ENCODE data around the gene GJD3. TPM values are rescaled to one million over a fixed set of nuclear protein-coding genes. Genes with fewer than 3 reads are reported as not detected.

Gene GJD3
- total RNA-seq, 4 donors from 2014 or later = 0.98 to 1.2 TPM; not detected in 2

GRCh38 chr17:40313668-40314583, 50.6 kb downstream of the GJD3 start:
- ATAC-seq = no peak

More at GRCh38 chr17:40313668-40314583, 50.6 kb downstream of the GJD3 start:
- Histone ChIP-seq H3K4me1 (peaks cover 85 to 89% of the 10 kb centered on the region in 2 donors), H3K36me3 (no peaks in the 10 kb centered on the region), H3K27ac (peak overlapping the region; percentile 95 to 100 (median 98)), H3K4me3 (no peak overlapping the region), H3K27me3 (no peaks in the 10 kb centered on the region), H3K9me3 (no peaks in the 10 kb centered on the region)
- intact Hi-C loops (cut with DNase I; ENCODE audit: low total_unique reads) = loop anchor here (10.0 kb wide), 1 partner anchor 299 kb away; the partner anchor contains the start of gene CSF3
- in situ Hi-C loops (cut with MboI; ENCODE audit: low sequenced_read_pairs in 4 of 4) = no loop called here
- TF ChIP-seq POLR2A (IDR thresholded peaks at IDR 0.05) (no peak), CTCF (IDR thresholded peaks at IDR 0.05 in 4 of 5, conservative IDR thresholded peaks at IDR 0.05 in 1 of 5) (no peak)
- DNase-seq = peak in 1 of 2 donors; percentile 68

Other genes with a start within 250 kb of the GJD3 start
- gene MSL1, start 242.8 kb downstream of the GJD3 start, total RNA-seq = 10 to 100 TPM; 75.7 to 96.3 (median 85.9) TPM
- 10 to 100 TPM; 35.8 to 41.3 (median 39.8) TPM for gene CASC3, start 224.2 kb downstream of the GJD3 start, total RNA-seq
- 1 to 10 TPM; 1.8 to 5.8 (median 5.2) TPM for gene RAPGEFL1, start 187.3 kb downstream of the GJD3 start, total RNA-seq
- gene WIPF2, start 145.4 kb downstream of the GJD3 start, total RNA-seq = 1 to 10 TPM; 4.6 to 6.2 (median 5.4) TPM
- under 1 TPM in 3 of 4 donors, not detected in 1; 0.27 to 0.75 (median 0.66) TPM for gene CDC6, start 76.9 kb downstream of the GJD3 start, total RNA-seq
- gene RARA, start 55.6 kb downstream of the GJD3 start, total RNA-seq = 10 to 100 TPM; 20.3 to 67.0 (median 48.4) TPM
- 1 to 10 TPM in 2 of 4 donors, under 1 TPM in 2; 0.26 to 1.6 (median 1.0) TPM for gene TOP2A, start 53.2 kb upstream of the GJD3 start, total RNA-seq
- 10 to 100 TPM; 14.5 to 56.8 (median 36.5) TPM for gene IGFBP4, start 78.7 kb upstream of the GJD3 start, total RNA-seq
- under 1 TPM in 1 of 4 donors, not detected in 3; 0.18 TPM for gene TNS4, start 136.9 kb upstream of the GJD3 start, total RNA-seq
- gene CCR7, start 200.7 kb upstream of the GJD3 start, total RNA-seq = under 1 TPM in 1 of 4 donors, not detected in 3; 0.11 TPM